ENCODE measurements around the gene NT5DC4.

The NT5DC4 gene

GRCh38 chr2:112680666-112681101 lies 40.1 kb upstream of the NT5DC4 start:
- no peak for ATAC-seq
- TF ChIP-seq PPARA (CRISPR knock-in tag; IDR thresholded peaks at IDR 0.05; ENCODE audit: borderline replicate concordance) = no peak

- no peak for ATAC-seq
- no peak for TF ChIP-seq TOX (CRISPR knock-in tag; IDR thresholded peaks at IDR 0.05; ENCODE audit: borderline replicate concordance)
- TF ChIP-seq ZNF70 (CRISPR knock-in tag; IDR thresholded peaks at IDR 0.05) = no peak
- no peak for TF ChIP-seq ZFP30 (CRISPR knock-in tag; IDR thresholded peaks at IDR 0.05)
- no peak for TF ChIP-seq CREB5 (CRISPR knock-in tag; IDR thresholded peaks at IDR 0.05; ENCODE audit: low read depth)
- TF ChIP-seq TSHZ2 (CRISPR knock-in tag; IDR thresholded peaks at IDR 0.05) = no peak
- no peak for TF ChIP-seq OSR1 (CRISPR knock-in tag; IDR thresholded peaks at IDR 0.05)
- TF ChIP-seq PPARA (CRISPR knock-in tag; IDR thresholded peaks at IDR 0.05; ENCODE audit: borderline replicate concordance) = no peak
- TF ChIP-seq ZNF8 (CRISPR knock-in tag; IDR thresholded peaks at IDR 0.05) = no peak
- no peak for TF ChIP-seq ZNF565 (CRISPR knock-in tag; conservative IDR thresholded peaks at IDR 0.05; ENCODE audit: low read depth)
- no peak for TF ChIP-seq ZC3H10 (CRISPR knock-in tag; IDR thresholded peaks at IDR 0.05)
- no peak for TF ChIP-seq SNAI2 (CRISPR knock-in tag; IDR thresholded peaks at IDR 0.05)
- TF ChIP-seq CSDC2 (CRISPR knock-in tag; IDR thresholded peaks at IDR 0.05) = no peak
- no peak for TF ChIP-seq BACH2 (CRISPR knock-in tag; IDR thresholded peaks at IDR 0.05; ENCODE audit: borderline replicate concordance)
- TF ChIP-seq ARNTL (CRISPR knock-in tag; IDR thresholded peaks at IDR 0.05; ENCODE audit: borderline replicate concordance, low read depth) = no peak
- no peak for TF ChIP-seq POU6F1 (CRISPR knock-in tag; IDR thresholded peaks at IDR 0.05; ENCODE audit: borderline replicate concordance, low read depth)
- TF ChIP-seq ISL1 (CRISPR knock-in tag; IDR thresholded peaks at IDR 0.05) = no peak
- no peak for TF ChIP-seq CSRNP3 (CRISPR knock-in tag; IDR thresholded peaks at IDR 0.05)
- TF ChIP-seq GLIS3 (CRISPR knock-in tag; IDR thresholded peaks at IDR 0.05) = no peak
- no peak for TF ChIP-seq TCF4 (CRISPR knock-in tag; IDR thresholded peaks at IDR 0.05; ENCODE audit: borderline replicate concordance)
Measured at GRCh38 chr2:112682101-112682500, 38.7 kb upstream of the NT5DC4 start.

GRCh38 chr2:112683550-112684414 lies 37.0 kb upstream of the NT5DC4 start:
- no peak for ATAC-seq
- TF ChIP-seq ZNF565 (CRISPR knock-in tag; conservative IDR thresholded peaks at IDR 0.05; ENCODE audit: low read depth) (no peak), ZFP30 (CRISPR knock-in tag; IDR thresholded peaks at IDR 0.05) (no peak), ISL1 (CRISPR knock-in tag; IDR thresholded peaks at IDR 0.05) (no peak), TCF4 (CRISPR knock-in tag; IDR thresholded peaks at IDR 0.05; ENCODE audit: borderline replicate concordance) (no peak), ZNF8 (CRISPR knock-in tag; IDR thresholded peaks at IDR 0.05) (no peak), CSRNP3 (CRISPR knock-in tag; IDR thresholded peaks at IDR 0.05) (no peak), GLIS3 (CRISPR knock-in tag; IDR thresholded peaks at IDR 0.05) (no peak), OSR1 (CRISPR knock-in tag; IDR thresholded peaks at IDR 0.05) (no peak), POU6F1 (CRISPR knock-in tag; IDR thresholded peaks at IDR 0.05; ENCODE audit: borderline replicate concordance, low read depth) (no peak)

Data from SK-N-SH treated with all-trans-retinoic acid at 6 μM for 48 hours (cell line).